ENCODE data around the gene MRFAP1L1. TPM values are rescaled to one million over a fixed set of nuclear protein-coding genes. Genes with fewer than 3 reads are reported as not detected.
A peak's percentile ranks its signal among the peaks of the same experiment; 100 is the strongest.
"Not testable (repeated sequence)": the region's sequence is repeated elsewhere in the genome, so short reads cannot be mapped to it uniquely, and the experiment has no call there.

The MRFAP1L1 gene
- total RNA-seq, 2 experiments from 2014 or later = 81.9 to 83.1 TPM

DNA sequence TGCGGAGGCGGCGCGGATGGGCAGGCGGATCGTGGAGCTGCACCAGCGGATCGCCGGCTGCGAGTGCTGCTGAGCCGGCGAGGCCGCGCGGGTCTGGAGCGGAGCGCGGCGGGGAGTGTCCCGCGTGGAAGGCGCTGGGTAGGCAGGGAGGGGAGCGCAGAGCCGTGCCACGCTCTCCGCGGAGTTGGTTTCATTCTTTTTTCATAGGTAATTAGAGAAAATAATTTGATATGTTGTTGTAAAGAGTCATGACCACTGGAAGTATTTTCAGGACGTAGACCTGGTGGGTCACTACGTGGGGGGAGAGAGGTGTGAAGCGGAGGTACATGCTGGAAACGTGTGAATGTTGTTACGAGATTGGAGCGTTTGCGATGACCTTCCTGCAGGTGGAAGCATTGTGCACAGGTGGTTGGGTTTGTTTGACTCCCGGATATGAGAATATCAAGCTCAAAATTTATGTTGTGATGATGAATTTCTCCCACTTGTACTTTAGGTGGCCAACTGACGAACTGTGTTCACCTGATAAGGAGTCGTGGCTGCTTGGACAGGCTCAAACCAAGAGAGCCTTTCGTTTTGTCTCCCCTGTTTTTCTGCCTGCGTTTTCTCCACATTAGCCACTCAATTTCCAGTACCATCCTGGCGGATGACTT, 35.0 kb downstream of the MRFAP1L1 start:
- H3K36me3 Mint-ChIP-seq (ENCODE audit: low read depth) = peaks cover 53% of the 10 kb centered on the region
- POLR2A ChIA-PET = interaction anchor here (0.6 to 8.1 kb wide), 25 partner anchors 10 to 1290 kb away, joined by 3 to 374 read pairs (median 5); partner anchors contain the start of genes BLOC1S4, GRPEL1, MAN2B2 and MRFAP1
- no peaks in the 10 kb centered on the region for H3K9me3 Mint-ChIP-seq
- peak overlapping the region; percentile 96 for H3K27ac Mint-ChIP-seq
- DNase-seq = peak; percentile 76
- peaks cover 52% of the 10 kb centered on the region for H3K4me1 Mint-ChIP-seq
- CTCF ChIA-PET = interaction anchor here (0.7 to 6.8 kb wide), 20 partner anchors 9 to 395 kb away, joined by 3 to 180 read pairs (median 6); partner anchors contain the start of genes BLOC1S4, GRPEL1, MAN2B2 and MRFAP1
- H3K27me3 Mint-ChIP-seq = no peaks in the 10 kb centered on the region
- H3K4me3 Mint-ChIP-seq = peak overlapping the region; percentile 97

DNA sequence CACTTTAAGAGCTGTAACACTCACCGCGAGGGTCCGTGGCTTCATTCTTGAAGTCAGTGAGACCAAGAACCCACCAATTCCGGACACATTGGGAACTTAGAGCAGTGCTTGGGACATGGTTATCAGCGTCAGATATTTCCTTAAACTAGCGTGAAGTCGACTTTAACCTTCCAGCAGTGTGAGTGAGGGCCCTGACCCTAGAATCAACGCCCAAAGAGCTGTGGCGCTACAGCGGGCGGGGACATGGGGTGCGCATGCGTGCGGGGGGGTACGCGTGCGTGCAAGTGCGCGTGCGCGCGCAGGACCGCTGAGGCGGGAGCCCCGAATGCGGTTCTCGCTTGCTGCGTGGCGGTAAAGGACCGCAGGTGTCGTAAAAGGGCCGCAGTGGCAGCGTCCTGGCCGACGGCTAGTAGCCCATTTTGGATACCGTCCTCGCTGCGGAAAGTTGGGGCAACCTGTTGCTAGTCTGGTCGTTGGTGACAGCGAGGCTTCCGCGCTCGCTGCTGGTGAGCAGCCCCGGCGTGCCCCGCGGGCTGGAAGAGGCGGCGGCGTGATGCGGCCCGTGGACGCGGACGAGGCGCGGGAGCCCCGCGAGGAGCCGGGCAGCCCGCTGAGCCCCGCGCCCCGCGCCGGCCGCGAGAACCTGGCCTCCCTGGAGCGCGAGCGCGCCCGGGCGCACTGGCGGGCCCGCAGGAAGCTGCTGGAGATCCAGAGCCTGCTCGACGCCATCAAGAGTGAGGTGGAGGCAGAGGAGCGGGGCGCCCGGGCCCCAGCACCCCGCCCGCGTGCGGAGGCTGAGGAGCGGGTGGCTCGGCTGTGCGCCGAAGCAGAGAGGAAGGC, 35.8 kb downstream of the MRFAP1L1 start:
- ChIA-PET POLR2A (interaction anchor here (0.6 to 8.1 kb wide), 35 partner anchors 10 to 493 kb away, joined by 3 to 374 read pairs (median 5); partner anchors contain the start of genes BLOC1S4, GRPEL1, MAN2B2 and MRFAP1), CTCF (interaction anchor here (1.0 to 6.8 kb wide), 18 partner anchors 10 to 396 kb away, joined by 3 to 180 read pairs (median 7); partner anchors contain the start of genes BLOC1S4, GRPEL1, MAN2B2 and MRFAP1)
- H3K27me3 Mint-ChIP-seq = no peaks in the 10 kb centered on the region
- H3K36me3 Mint-ChIP-seq (ENCODE audit: low read depth) = peaks cover 48% of the 10 kb centered on the region
- peaks cover 48% of the 10 kb centered on the region for H3K4me1 Mint-ChIP-seq
- peak overlapping the region; percentile 96 for H3K27ac Mint-ChIP-seq
- H3K9me3 Mint-ChIP-seq = no peaks in the 10 kb centered on the region
- peak; percentile 95 for DNase-seq
- peak overlapping the region; percentile 97 for H3K4me3 Mint-ChIP-seq

DNA sequence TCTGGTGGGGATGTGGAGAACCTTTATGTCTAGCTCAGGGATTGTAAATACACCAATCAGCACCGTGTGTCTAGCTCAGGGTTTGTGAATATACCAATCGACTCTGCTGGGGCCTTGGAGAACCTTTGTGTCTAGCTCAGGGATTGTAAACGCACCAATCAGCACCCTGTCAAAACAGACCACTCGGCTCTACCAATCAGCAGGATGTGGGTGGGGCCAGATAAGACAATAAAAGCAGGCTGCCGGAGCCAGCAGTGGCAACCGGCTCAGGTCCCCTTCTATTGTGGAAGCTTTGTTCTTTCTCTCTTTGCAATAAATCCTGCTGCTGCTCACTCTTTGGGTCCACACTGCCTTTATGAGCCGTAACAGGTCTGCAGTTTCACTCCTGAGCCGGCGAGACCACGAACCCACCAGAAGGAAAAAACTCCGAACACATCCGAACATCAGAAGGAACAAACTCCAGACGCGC, 36.4 kb downstream of the MRFAP1L1 start:
- CTCF ChIA-PET = interaction anchor here (1.0 to 6.8 kb wide), 10 partner anchors 9 to 395 kb away, joined by 3 to 180 read pairs (median 28); partner anchors contain the start of genes BLOC1S4, GRPEL1, MRFAP1 and MRFAP1L1
- Mint-ChIP-seq H3K4me3 (peak overlapping the region; percentile 97), H3K4me1 (peaks cover 41% of the 10 kb centered on the region), H3K27ac (peak overlapping the region; percentile 96), H3K36me3 (ENCODE audit: low read depth) (peaks cover 41% of the 10 kb centered on the region)
- POLR2A ChIA-PET = interaction anchor here (0.8 to 8.1 kb wide), 24 partner anchors 9 to 493 kb away, joined by 3 to 374 read pairs (median 6); partner anchors contain the start of genes BLOC1S4, GRPEL1, MAN2B2 and MRFAP1
- not testable (repeated sequence) for H3K9me3 Mint-ChIP-seq, H3K27me3 Mint-ChIP-seq
- DNase-seq = peak; percentile 58

DNA sequence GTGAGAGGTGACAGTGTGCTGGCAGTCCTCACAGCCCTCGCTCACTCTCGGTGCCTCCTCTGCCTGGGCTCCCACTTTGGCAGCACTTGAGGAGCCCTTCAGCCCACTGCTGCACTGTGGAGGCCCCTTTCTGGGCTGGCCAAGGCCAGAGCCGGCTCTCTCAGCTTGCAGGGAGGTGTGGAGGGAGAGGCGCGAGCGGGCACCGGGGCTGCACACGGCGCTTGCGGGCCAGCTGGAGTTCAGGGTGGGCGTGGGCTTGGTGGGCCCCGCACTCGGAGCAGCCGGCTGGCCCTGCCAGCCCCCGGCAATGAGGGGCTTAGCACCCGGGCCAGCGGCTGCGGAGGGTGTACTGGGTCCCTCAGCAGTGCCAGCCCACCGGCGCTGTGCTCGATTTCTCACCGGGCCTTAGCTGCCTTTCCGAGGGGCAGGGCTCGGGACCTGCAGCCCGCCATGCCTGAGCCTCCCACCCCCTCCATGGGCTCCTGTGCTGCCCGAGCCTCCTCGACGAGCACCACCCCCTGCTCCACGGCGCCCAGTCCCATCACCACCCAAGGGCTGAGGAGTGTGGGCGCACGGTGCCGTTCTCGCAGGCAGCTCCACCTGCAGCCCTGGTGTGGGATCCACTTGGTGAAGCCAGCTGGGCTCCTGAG, 37.0 kb downstream of the MRFAP1L1 start:
- POLR2A ChIA-PET = interaction anchor here (0.8 to 8.1 kb wide), 21 partner anchors 8 to 492 kb away, joined by 3 to 374 read pairs (median 6); partner anchors contain the start of genes BLOC1S4, GRPEL1, MAN2B2 and MRFAP1
- not testable (repeated sequence) for H3K9me3 Mint-ChIP-seq, DNase-seq, H3K27ac Mint-ChIP-seq, H3K4me3 Mint-ChIP-seq, H3K27me3 Mint-ChIP-seq
- Mint-ChIP-seq H3K36me3 (ENCODE audit: low read depth) (peaks cover 39% of the 10 kb centered on the region), H3K4me1 (peaks cover 39% of the 10 kb centered on the region)
- CTCF ChIA-PET = interaction anchor here (1.0 to 6.8 kb wide), 10 partner anchors 8 to 395 kb away, joined by 3 to 180 read pairs (median 28); partner anchors contain the start of genes BLOC1S4, GRPEL1, MRFAP1 and MRFAP1L1

DNA sequence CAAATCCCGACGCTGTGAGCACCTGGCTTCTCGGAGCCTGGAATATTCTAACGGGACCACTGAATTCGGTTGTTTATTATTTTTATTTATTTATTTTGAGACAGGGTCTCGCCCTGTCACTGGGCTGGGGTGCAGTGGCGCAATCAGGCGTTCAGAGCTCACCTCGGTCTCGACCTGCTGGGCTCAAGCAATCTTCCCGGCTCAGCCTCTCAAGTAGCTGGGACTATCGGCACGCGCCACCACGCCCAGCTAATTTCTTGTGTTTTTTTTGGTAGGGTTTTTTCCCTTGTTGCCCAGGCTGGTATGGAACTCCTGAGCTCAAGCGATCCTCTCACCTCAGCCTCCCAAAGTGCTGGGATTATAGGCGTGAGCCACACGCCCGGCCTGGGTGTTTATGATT, 37.5 kb downstream of the MRFAP1L1 start:
- H3K27me3 Mint-ChIP-seq = no peaks in the 10 kb centered on the region
- no peaks in the 10 kb centered on the region for H3K9me3 Mint-ChIP-seq
- H3K36me3 Mint-ChIP-seq (ENCODE audit: low read depth) = peaks cover 34% of the 10 kb centered on the region
- peaks cover 33% of the 10 kb centered on the region for H3K4me1 Mint-ChIP-seq
- no peak overlapping the region for H3K27ac Mint-ChIP-seq
- POLR2A ChIA-PET = interaction anchor here (1.1 to 8.1 kb wide), 7 partner anchors 8 to 237 kb away, joined by 3 to 374 read pairs (median 20); partner anchors contain the start of genes BLOC1S4, MRFAP1, MRFAP1L1 and S100P
- no peak for DNase-seq
- H3K4me3 Mint-ChIP-seq = no peak overlapping the region
- CTCF ChIA-PET = interaction anchor here (1.1 to 6.8 kb wide), 3 partner anchors 20 to 46 kb away, joined by 3 to 180 read pairs (median 74); partner anchors contain the start of genes BLOC1S4 and S100P

DNA sequence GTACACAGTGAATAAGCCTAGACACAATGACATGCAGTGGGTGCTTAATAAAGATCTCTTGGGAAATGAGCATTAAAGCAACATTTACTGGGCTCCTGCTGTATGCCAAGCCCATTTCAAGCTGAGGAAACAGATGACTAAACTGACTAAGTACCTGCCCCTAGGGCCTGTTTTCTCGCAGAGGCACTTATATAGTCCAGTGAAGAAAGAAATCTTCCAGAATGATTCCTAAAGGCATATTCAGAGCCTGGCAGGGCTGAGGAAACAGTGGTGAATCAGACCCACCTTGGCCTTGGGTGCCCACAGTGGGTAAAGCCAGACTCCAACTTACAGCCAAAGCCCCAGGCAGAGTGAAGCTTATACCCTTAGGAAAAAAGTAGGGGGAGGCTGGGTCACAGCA, 38.0 kb downstream of the MRFAP1L1 start:
- no peak overlapping the region for H3K27ac Mint-ChIP-seq
- ChIA-PET CTCF (interaction anchor here (1.1 to 6.8 kb wide), 3 partner anchors 20 to 47 kb away, joined by 3 to 180 read pairs (median 74); partner anchors contain the start of genes BLOC1S4 and S100P), POLR2A (interaction anchor here (1.1 to 8.1 kb wide), 4 partner anchors 20 to 38 kb away, joined by 3 to 374 read pairs (median 75); partner anchors contain the start of genes MRFAP1, MRFAP1L1 and S100P)
- peaks cover 29% of the 10 kb centered on the region for H3K36me3 Mint-ChIP-seq (ENCODE audit: low read depth)
- no peaks in the 10 kb centered on the region for H3K9me3 Mint-ChIP-seq
- H3K4me1 Mint-ChIP-seq = peaks cover 28% of the 10 kb centered on the region
- H3K4me3 Mint-ChIP-seq = no peak overlapping the region
- no peaks in the 10 kb centered on the region for H3K27me3 Mint-ChIP-seq
- no peak for DNase-seq

DNA sequence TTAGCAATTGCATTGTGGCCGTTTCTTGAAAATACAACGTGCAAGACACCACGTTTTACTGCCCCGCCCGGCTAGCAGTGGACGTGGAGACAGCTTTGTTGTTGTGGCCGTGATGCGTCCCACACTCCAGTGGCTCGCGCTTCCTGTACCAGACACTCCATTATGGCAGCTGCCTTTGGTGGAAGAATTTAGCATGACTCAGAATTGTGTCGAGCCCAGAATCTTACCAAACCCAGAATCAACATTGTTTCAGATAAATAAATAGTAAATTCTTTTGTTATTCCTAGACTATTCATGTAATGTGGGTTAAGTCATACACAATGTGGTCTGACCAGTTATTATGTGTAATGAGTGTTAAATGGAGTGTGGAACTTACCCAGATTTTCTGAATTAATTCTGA, 41.3 kb downstream of the MRFAP1L1 start:
- POLR2A ChIA-PET = no interaction called here
- H3K27ac Mint-ChIP-seq = no peak overlapping the region
- CTCF ChIA-PET = no interaction called here
- no peaks in the 10 kb centered on the region for H3K9me3 Mint-ChIP-seq
- H3K4me1 Mint-ChIP-seq = peaks cover 4% of the 10 kb centered on the region
- H3K27me3 Mint-ChIP-seq = peaks cover 6% of the 10 kb centered on the region
- DNase-seq = no peak
- no peaks in the 10 kb centered on the region for H3K36me3 Mint-ChIP-seq (ENCODE audit: low read depth)
- no peak overlapping the region for H3K4me3 Mint-ChIP-seq

DNA sequence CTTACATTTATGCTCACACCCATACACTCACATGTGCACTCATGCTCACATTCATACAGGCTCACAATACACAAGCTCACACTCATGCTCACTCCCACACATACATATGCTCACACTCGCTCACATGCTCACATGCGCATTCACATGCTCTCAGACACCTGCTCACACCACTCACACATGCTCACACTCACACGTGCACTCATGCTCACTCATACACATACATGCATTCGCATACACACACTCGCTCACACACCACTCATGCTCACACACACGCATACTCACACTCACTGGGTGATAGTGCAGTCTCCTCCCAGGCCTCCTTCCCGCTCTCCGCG, 44.4 kb downstream of the MRFAP1L1 start:
- H3K9me3 Mint-ChIP-seq = no peaks in the 10 kb centered on the region
- H3K27me3 Mint-ChIP-seq = peaks cover 33% of the 10 kb centered on the region
- no peaks in the 10 kb centered on the region for H3K4me1 Mint-ChIP-seq
- no peak overlapping the region for H3K27ac Mint-ChIP-seq
- H3K4me3 Mint-ChIP-seq = no peak overlapping the region
- CTCF ChIA-PET = interaction anchor here (1.0 kb wide), 1 partner anchor 24 kb away, joined by 3 read pairs; no protein-coding TSS in a partner anchor
- POLR2A ChIA-PET = interaction anchor here (2.5 to 2.8 kb wide), 2 partner anchors 8 to 25 kb away, joined by 10 to 20 read pairs; partner anchors contain the start of gene MRFAP1
- DNase-seq = no peak
- H3K36me3 Mint-ChIP-seq (ENCODE audit: low read depth) = no peaks in the 10 kb centered on the region

DNA sequence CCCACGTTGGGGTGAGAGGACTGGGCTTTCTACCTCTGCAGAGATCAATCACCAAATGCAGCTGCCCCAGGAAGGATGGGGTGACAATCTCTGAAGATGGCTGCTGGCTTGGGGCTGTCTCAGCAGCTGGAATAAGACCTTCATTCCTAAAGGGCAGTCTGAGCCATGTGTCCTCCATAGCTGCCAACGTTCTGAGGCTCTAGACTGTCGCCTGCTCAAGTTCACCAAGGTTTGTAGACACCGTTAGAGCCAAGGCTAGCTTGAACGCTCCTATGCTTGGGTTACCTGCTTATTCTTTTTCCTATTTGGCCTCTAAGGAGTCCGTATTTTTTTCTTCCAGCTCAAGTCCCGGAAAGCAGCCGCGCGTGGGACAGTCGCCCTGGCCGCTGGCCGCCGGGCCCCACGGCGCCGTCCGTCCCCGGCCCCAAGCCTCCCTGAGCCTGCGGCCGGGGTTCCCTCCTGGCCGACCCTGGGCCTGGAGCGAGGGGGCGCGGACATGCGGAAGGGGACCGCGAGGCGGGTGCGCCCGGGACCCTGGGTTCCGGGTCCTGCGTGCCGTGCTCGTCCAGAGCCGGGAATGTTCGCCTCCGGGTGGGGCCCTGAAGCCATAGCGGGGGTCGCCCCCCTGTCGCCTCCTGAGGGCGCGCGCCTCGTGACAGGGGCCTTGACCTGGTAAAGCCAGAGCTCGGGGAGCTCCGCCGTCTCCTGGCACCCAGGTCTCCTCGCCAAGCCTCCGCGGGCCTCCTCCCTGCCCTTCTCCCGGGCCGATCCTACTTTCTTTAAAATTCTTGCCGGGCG, 45.9 kb downstream of the MRFAP1L1 start:
- H3K4me3 Mint-ChIP-seq = peak overlapping the region; percentile 32
- peaks cover 39% of the 10 kb centered on the region for H3K27me3 Mint-ChIP-seq
- H3K9me3 Mint-ChIP-seq = no peaks in the 10 kb centered on the region
- H3K4me1 Mint-ChIP-seq = peaks cover 5% of the 10 kb centered on the region
- ChIA-PET CTCF (interaction anchor here (1.0 to 1.6 kb wide), 7 partner anchors 9 to 53 kb away, joined by 3 to 6 read pairs (median 4); partner anchors contain the start of gene MRFAP1L1), POLR2A (interaction anchor here (1.0 to 2.8 kb wide), 5 partner anchors 10 to 53 kb away, joined by 3 to 20 read pairs (median 10); partner anchors contain the start of gene MRFAP1)
- H3K27ac Mint-ChIP-seq = no peak overlapping the region
- no peak for DNase-seq
- H3K36me3 Mint-ChIP-seq (ENCODE audit: low read depth) = no peaks in the 10 kb centered on the region

DNA sequence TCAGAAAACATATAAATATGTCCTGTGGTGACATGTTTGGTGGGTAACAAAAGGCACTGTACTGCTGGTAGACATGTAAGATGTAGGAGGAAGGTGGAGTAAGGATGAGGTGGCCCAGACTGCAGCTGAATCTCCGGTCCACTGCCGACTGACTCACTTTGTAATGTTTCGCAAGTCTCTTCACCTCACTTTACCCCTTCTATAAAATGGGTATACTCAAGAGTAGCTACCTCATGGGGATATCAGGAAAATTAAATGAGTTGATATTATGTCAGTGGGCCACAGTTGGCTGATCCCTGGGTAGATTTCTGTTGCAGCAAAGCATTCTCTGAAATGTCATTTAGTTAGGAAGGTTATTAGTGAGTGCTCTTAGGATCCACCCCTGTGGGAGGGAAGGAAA, 47.1 kb downstream of the MRFAP1L1 start:
- peaks cover 8% of the 10 kb centered on the region for H3K4me1 Mint-ChIP-seq
- ChIA-PET CTCF (interaction anchor here (0.5 to 1.0 kb wide), 2 partner anchors 11 to 211 kb away, joined by 3 to 4 read pairs; no protein-coding TSS in a partner anchor), POLR2A (interaction anchor here (2.2 to 2.5 kb wide), 2 partner anchors 20 to 22 kb away, joined by 10 read pairs; partner anchors contain the start of gene MRFAP1)
- no peaks in the 10 kb centered on the region for H3K9me3 Mint-ChIP-seq
- no peak overlapping the region for H3K27ac Mint-ChIP-seq
- peaks cover 45% of the 10 kb centered on the region for H3K27me3 Mint-ChIP-seq
- DNase-seq = no peak
- no peak overlapping the region for H3K4me3 Mint-ChIP-seq
- no peaks in the 10 kb centered on the region for H3K36me3 Mint-ChIP-seq (ENCODE audit: low read depth)

DNA sequence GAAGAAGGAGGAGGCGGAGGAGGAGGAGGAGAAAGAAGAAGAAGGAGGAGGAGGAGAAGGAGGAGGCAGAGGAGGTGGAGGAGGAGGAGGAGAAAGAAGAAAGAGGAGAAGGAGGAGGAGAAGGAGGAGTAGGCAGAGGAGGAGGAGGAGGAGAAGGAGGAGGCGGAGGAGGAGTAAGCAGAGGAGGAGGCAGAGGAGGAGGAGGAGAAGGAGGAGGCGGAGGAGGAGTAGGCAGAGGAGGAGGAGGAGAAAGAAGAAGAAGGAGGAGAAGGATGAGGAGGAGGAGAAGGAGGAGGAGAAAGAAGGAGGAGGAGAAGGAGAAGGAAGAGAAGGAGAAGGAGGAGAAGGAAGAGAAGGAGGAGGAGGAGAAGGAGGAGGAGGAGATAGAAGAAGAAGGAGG, 49.2 kb downstream of the MRFAP1L1 start:
- ChIA-PET CTCF (no interaction called here), POLR2A (interaction anchor here (3.3 kb wide), 1 partner anchor 14 kb away, joined by 17 read pairs; a partner anchor contains a TSS)
- H3K27ac Mint-ChIP-seq = no peak overlapping the region
- H3K27me3 Mint-ChIP-seq = peaks cover 45% of the 10 kb centered on the region
- peaks cover 8% of the 10 kb centered on the region for H3K4me1 Mint-ChIP-seq
- H3K4me3 Mint-ChIP-seq = no peak overlapping the region
- H3K36me3 Mint-ChIP-seq (ENCODE audit: low read depth) = no peaks in the 10 kb centered on the region
- peaks cover 2% of the 10 kb centered on the region for H3K9me3 Mint-ChIP-seq
- DNase-seq = no peak
